Transverse colon (tissue), 4 donors: ENCODE data around the gene MMP23B.
"Not testable (repeated sequence)": the region's sequence is repeated elsewhere in the genome, so short reads cannot be mapped to it uniquely, and the experiment has no call there.

Experiments
- EP300 ChIP-seq: sonication (generic); formaldehyde crosslinking; IDR thresholded peaks from one replicate; pipeline ENCODE4 v1.6.1; 2017; ENCODE audit warnings: antibody characterized with exemption, low read depth
- POLR2A ChIP-seq: fragments of 450-650 bp; IDR thresholded peaks from one replicate; pipeline ENCODE4 v1.6.1; 2016; ENCODE audit warnings: antibody characterized with exemption, mild to moderate bottlenecking, moderate library complexity
- POLR2AphosphoS5 ChIP-seq, 3 donors: sonication (generic); formaldehyde crosslinking; IDR thresholded peaks; one replicate each; pipeline ENCODE4 v1.6.1; 2016; ENCODE audit warnings: antibody characterized with exemption in 3 of 3
- TF ChIP-seq, protein P1 (sequence below), 5 experiments: fragments of 200-600 bp in 3 of 5; fragments of 450-650 bp in 2 of 5; sonication (generic) in 3 of 5; IDR thresholded peaks; 1 replicate in 2 of 5; 2 replicates in 3 of 5; pipeline ENCODE4 v1.5.1; 2016 to 2017; ENCODE audit warnings: antibody characterized with exemption in 5 of 5, inconsistent platforms in 3 of 5, mild to moderate bottlenecking in 2 of 5, moderate library complexity in 1 of 5

DNA sequence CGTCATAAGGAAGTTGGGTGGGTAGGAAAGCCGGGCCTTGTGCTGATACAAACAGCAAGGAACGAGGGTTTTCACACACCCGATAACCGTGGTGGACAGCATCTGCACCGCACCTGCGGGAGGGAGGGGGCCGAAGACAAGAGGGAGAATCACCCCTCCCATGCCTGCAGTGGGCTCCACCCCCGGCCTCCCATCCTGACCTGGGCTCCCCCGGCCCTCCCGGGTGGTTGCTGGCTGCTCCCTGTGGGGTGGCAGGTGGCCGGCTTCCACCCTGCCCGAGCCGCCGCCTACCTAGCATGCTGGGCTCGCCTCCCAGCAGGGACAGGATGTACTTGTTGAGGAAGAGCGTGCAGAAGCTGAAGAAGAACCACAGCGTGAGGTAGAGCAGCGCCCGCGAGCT lies 44.1 kb downstream of the MMP23B start:
- TF ChIP-seq POLR2A; EP300; POLR2AphosphoS5 (IDR thresholded peaks at IDR 0.05): not testable (repeated sequence)
- TF ChIP-seq, protein P1, sequence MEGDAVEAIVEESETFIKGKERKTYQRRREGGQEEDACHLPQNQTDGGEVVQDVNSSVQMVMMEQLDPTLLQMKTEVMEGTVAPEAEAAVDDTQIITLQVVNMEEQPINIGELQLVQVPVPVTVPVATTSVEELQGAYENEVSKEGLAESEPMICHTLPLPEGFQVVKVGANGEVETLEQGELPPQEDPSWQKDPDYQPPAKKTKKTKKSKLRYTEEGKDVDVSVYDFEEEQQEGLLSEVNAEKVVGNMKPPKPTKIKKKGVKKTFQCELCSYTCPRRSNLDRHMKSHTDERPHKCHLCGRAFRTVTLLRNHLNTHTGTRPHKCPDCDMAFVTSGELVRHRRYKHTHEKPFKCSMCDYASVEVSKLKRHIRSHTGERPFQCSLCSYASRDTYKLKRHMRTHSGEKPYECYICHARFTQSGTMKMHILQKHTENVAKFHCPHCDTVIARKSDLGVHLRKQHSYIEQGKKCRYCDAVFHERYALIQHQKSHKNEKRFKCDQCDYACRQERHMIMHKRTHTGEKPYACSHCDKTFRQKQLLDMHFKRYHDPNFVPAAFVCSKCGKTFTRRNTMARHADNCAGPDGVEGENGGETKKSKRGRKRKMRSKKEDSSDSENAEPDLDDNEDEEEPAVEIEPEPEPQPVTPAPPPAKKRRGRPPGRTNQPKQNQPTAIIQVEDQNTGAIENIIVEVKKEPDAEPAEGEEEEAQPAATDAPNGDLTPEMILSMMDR (IDR thresholded peaks at IDR 0.05), result not testable (repeated sequence)
